ENCODE data around the gene ACO1.

The ACO1 gene

GRCh38 chr9:32487981-32488380, 103.5 kb downstream of the ACO1 start:
- H3K4me1 ChIP-seq (ENCODE audit: control insufficient read depth, insufficient read depth, low read length, unreplicated experiment) = peaks cover 21% of the 10 kb centered on the region
- H3K36me3 ChIP-seq (ENCODE audit: insufficient read depth, low read length) = peaks cover 77% of the 10 kb centered on the region
- H3K4me3 ChIP-seq (ENCODE audit: low read depth, low read length) = no peak overlapping the region
- peak overlapping the region; percentile 79 for H3K27ac ChIP-seq (ENCODE audit: low read depth, low read length)
- peaks cover 17% of the 10 kb centered on the region for H3K79me2 ChIP-seq (ENCODE audit: control insufficient read depth, insufficient read depth, low read length, unreplicated experiment)
- no peak overlapping the region for H2AFZ ChIP-seq (ENCODE audit: low read length, unreplicated experiment)
- no peaks in the 10 kb centered on the region for H3K27me3 ChIP-seq (ENCODE audit: insufficient read depth, low read length)

GRCh38 chr9:32490601-32491000, 106.2 kb downstream of the ACO1 start:
- Histone ChIP-seq H3K36me3 (ENCODE audit: insufficient read depth, low read length) (peaks cover 75% of the 10 kb centered on the region), H3K79me2 (ENCODE audit: control insufficient read depth, insufficient read depth, low read length, unreplicated experiment) (peaks cover 17% of the 10 kb centered on the region), H3K4me3 (ENCODE audit: low read depth, low read length) (no peak overlapping the region), H3K27me3 (ENCODE audit: insufficient read depth, low read length) (no peaks in the 10 kb centered on the region), H3K4me1 (ENCODE audit: control insufficient read depth, insufficient read depth, low read length, unreplicated experiment) (peaks cover 21% of the 10 kb centered on the region), H2AFZ (ENCODE audit: low read length, unreplicated experiment) (no peak overlapping the region), H3K27ac (ENCODE audit: low read depth, low read length) (no peak overlapping the region)

DNA sequence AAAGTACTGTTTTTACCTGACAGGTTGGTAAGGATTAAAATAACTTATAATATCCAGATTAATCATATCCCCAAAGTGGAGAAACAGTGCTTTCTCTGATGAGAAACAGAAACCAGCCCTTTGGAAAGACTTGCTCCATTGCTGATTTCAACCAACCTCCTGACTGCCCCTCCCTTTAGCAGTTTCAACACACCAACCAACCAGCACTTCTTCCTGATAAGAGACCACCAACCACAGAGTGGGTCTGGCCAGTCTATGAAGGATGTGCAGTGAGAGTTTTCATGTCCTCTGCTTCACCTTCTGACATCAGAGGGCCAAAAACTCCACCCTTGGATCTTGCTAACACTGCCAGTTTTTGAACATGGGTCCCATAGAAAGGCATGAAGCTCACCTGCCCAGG, 113.5 kb downstream of the ACO1 start:
- peaks cover 47% of the 10 kb centered on the region for H3K79me2 ChIP-seq (ENCODE audit: control insufficient read depth, insufficient read depth, low read length, unreplicated experiment)
- no peak overlapping the region for H3K27ac ChIP-seq (ENCODE audit: low read depth, low read length)
- H2AFZ ChIP-seq (ENCODE audit: low read length, unreplicated experiment) = no peak overlapping the region
- peaks cover 26% of the 10 kb centered on the region for H3K4me1 ChIP-seq (ENCODE audit: control insufficient read depth, insufficient read depth, low read length, unreplicated experiment)
- no peak overlapping the region for H3K4me3 ChIP-seq (ENCODE audit: low read depth, low read length)
- H3K36me3 ChIP-seq (ENCODE audit: insufficient read depth, low read length) = peaks cover 68% of the 10 kb centered on the region
- no peaks in the 10 kb centered on the region for H3K27me3 ChIP-seq (ENCODE audit: insufficient read depth, low read length)

GRCh38 chr9:32500768-32501167, 116.3 kb downstream of the ACO1 start:
- Histone ChIP-seq H3K4me3 (ENCODE audit: low read depth, low read length) (no peak overlapping the region), H3K4me1 (ENCODE audit: control insufficient read depth, insufficient read depth, low read length, unreplicated experiment) (peaks cover 40% of the 10 kb centered on the region), H3K36me3 (ENCODE audit: insufficient read depth, low read length) (peaks cover 67% of the 10 kb centered on the region), H3K27me3 (ENCODE audit: insufficient read depth, low read length) (no peaks in the 10 kb centered on the region), H3K27ac (ENCODE audit: low read depth, low read length) (peak overlapping the region; percentile 89), H2AFZ (ENCODE audit: low read length, unreplicated experiment) (no peak overlapping the region), H3K79me2 (ENCODE audit: control insufficient read depth, insufficient read depth, low read length, unreplicated experiment) (peaks cover 68% of the 10 kb centered on the region)

DNA sequence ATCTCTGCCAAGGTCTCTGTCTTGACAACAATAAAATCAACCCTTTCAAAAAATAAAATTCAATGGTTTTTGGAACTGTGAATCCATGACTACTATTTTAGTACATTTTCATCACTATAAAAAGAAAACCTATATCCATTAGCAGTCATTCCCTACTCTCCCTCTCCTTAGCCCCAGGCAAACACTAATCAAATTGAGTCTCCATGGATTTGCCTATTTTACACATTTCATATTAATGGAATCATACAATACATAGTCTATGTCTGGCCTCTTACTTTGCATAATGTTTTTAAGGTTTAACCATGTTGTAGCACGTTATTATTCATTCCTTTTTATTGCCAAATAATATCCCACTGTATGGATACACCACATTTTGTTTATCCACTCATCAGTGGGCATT, 117.4 kb downstream of the ACO1 start:
- peaks cover 49% of the 10 kb centered on the region for H3K4me1 ChIP-seq (ENCODE audit: control insufficient read depth, insufficient read depth, low read length, unreplicated experiment)
- H3K36me3 ChIP-seq (ENCODE audit: insufficient read depth, low read length) = peaks cover 60% of the 10 kb centered on the region
- no peak overlapping the region for H2AFZ ChIP-seq (ENCODE audit: low read length, unreplicated experiment)
- peaks cover 68% of the 10 kb centered on the region for H3K79me2 ChIP-seq (ENCODE audit: control insufficient read depth, insufficient read depth, low read length, unreplicated experiment)
- H3K4me3 ChIP-seq (ENCODE audit: low read depth, low read length) = peak overlapping the region; percentile 38; the same call in 1 of the 2 replicates
- no peaks in the 10 kb centered on the region for H3K27me3 ChIP-seq (ENCODE audit: insufficient read depth, low read length)
- H3K27ac ChIP-seq (ENCODE audit: low read depth, low read length) = peak overlapping the region; percentile 89

DNA sequence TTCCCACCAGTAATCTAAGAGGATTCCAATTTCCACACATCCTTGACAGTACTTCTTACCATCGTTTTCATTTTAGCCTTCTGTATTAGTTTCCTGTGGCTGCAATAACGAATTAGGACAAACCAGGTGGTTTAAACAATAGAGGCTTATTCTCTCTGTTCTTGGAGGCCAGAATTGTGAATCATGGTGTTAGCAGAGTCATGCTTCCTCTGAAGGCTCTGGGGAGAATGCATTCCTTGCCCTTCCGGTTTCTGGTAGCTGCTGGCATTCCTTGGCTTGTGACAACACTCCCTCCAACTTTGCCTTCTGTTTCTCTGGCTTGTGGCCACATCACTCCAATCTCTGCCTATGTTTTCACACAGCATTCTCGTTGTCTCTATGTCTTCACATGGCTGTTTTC, 118.0 kb downstream of the ACO1 start:
- H3K36me3 ChIP-seq (ENCODE audit: insufficient read depth, low read length) = peaks cover 55% of the 10 kb centered on the region
- peak overlapping the region; percentile 89 for H3K27ac ChIP-seq (ENCODE audit: low read depth, low read length)
- no peaks in the 10 kb centered on the region for H3K27me3 ChIP-seq (ENCODE audit: insufficient read depth, low read length)
- H2AFZ ChIP-seq (ENCODE audit: low read length, unreplicated experiment) = no peak overlapping the region
- peak overlapping the region; percentile 38; the same call in 1 of the 2 replicates for H3K4me3 ChIP-seq (ENCODE audit: low read depth, low read length)
- H3K79me2 ChIP-seq (ENCODE audit: control insufficient read depth, insufficient read depth, low read length, unreplicated experiment) = peaks cover 70% of the 10 kb centered on the region
- peaks cover 53% of the 10 kb centered on the region for H3K4me1 ChIP-seq (ENCODE audit: control insufficient read depth, insufficient read depth, low read length, unreplicated experiment)

DNA sequence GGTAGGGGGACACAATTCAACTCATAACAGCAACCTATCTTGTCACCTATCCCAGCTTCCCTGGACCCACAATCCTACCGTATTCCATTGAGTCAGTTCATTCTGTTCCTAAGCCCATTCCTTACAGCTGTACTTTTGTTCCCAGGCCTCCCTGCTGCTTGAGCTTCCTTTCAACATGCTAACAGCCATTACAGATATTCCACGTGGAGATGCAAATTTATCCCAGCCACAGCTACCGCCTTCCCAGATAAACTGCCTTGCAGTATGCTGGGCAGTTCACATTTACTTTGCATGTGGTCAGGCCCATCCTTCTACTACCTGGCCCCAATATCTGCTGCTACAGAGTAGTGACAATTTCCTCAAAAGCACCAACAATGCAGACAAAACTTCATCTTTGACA, 118.6 kb downstream of the ACO1 start:
- peaks cover 57% of the 10 kb centered on the region for H3K4me1 ChIP-seq (ENCODE audit: control insufficient read depth, insufficient read depth, low read length, unreplicated experiment)
- H2AFZ ChIP-seq (ENCODE audit: low read length, unreplicated experiment) = no peak overlapping the region
- H3K27me3 ChIP-seq (ENCODE audit: insufficient read depth, low read length) = no peaks in the 10 kb centered on the region
- peak overlapping the region; percentile 89 for H3K27ac ChIP-seq (ENCODE audit: low read depth, low read length)
- H3K36me3 ChIP-seq (ENCODE audit: insufficient read depth, low read length) = peaks cover 51% of the 10 kb centered on the region
- H3K4me3 ChIP-seq (ENCODE audit: low read depth, low read length) = peak overlapping the region; percentile 31; the same call in 1 of the 2 replicates
- peaks cover 75% of the 10 kb centered on the region for H3K79me2 ChIP-seq (ENCODE audit: control insufficient read depth, insufficient read depth, low read length, unreplicated experiment)

Measured in ACC112 (cell line).